ENCODE measurements around the gene MCC.

GRCh38 chr5:113487416-113487780, 855 bp downstream of the MCC start:
- TF ChIP-seq CTCF (conservative IDR thresholded peaks at IDR 0.05 in 1 of 2, IDR thresholded peaks at IDR 0.05 in 1 of 2; ENCODE audit: low read depth in 1 of 2, low read length in 2 of 2) (no peak), EZH2 (IDR thresholded peaks at IDR 0.05; ENCODE audit: low read length, missing control alignments) (no peak)
